Fibroblast of pulmonary artery (primary cell): ENCODE results near the gene MEX3A.
A peak's percentile ranks its signal among the peaks of the same experiment; 100 is the strongest.
"Not testable (repeated sequence)": the region's sequence is repeated elsewhere in the genome, so short reads cannot be mapped to it uniquely, and the experiment has no call there.

Experiments
- DNase-seq: peaks from one replicate; pipeline ENCODE4 v3.0.0-alpha.2; 2010; ENCODE audit warnings: low read depth
- H3K4me3 ChIP-seq: replicated peaks from 2 replicates; pipeline ENCODE4 v1.5.1; 2011; ENCODE audit warnings: low read depth, mild to moderate bottlenecking, control low read depth, low read length, moderate library complexity
- TF ChIP-seq, protein P1 (sequence below): IDR thresholded peaks from 2 replicates; pipeline ENCODE4 v1.5.1; 2011; ENCODE audit warnings: mild to moderate bottlenecking, control low read depth, low read length, inconsistent platforms; ENCODE audit errors: missing control alignments

Gene MEX3A

DNA sequence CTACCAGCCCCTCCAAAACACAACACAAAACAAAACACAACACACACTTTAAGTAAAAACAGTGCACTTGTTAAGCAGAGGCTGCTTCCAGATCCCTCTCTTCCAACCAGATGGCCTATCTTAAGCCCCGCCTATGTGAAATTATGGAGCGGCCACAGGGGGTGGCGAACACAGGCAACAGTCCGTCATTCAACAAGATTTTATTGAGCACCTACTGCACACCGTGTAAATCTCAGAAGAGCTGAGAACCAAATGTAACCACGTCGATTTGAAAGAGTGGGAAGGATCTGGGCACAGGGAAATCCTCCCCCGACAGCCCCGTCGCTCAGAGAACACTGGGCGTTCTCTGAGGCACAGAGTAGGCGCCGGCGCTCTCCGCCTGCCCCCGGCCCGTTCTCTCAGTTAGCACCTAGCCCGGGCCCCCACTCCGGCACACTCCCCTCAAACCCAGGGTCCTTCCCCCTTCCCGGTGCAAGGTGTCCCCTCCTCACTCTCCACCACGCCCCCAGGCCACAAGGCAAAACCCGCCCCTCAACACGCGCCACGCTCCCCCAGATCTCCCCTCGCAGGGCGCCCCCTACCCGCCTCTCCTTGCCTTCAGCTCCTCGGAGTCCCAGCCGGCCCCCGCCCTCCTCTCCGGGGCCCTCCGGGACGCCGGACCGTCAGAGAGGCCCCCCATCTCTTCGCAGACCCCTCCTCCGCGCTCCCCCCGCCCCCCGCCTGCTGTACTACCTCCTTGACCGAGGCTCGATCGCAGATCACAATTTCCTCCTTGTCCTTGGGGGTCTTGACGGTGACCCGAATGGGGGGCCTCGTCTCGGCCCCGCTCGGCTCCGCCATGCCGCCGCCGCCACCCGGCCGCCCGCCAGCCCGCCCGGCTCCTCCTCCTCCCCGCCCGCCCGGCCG is 29.1 kb downstream of the MEX3A start:
- peak; percentile 75 for DNase-seq
- TF ChIP-seq, protein P1, sequence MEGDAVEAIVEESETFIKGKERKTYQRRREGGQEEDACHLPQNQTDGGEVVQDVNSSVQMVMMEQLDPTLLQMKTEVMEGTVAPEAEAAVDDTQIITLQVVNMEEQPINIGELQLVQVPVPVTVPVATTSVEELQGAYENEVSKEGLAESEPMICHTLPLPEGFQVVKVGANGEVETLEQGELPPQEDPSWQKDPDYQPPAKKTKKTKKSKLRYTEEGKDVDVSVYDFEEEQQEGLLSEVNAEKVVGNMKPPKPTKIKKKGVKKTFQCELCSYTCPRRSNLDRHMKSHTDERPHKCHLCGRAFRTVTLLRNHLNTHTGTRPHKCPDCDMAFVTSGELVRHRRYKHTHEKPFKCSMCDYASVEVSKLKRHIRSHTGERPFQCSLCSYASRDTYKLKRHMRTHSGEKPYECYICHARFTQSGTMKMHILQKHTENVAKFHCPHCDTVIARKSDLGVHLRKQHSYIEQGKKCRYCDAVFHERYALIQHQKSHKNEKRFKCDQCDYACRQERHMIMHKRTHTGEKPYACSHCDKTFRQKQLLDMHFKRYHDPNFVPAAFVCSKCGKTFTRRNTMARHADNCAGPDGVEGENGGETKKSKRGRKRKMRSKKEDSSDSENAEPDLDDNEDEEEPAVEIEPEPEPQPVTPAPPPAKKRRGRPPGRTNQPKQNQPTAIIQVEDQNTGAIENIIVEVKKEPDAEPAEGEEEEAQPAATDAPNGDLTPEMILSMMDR = peak; percentile 22

GRCh38 chr1:156051011-156051725 is 31.1 kb downstream of the MEX3A start:
- no peak overlapping the region for H3K4me3 ChIP-seq
- no peak for DNase-seq
- TF ChIP-seq, protein P1 = no peak

More for the DNA sequence above, 29.1 kb downstream of the MEX3A start:
- peak overlapping the region; percentile 81 for H3K4me3 ChIP-seq

DNA sequence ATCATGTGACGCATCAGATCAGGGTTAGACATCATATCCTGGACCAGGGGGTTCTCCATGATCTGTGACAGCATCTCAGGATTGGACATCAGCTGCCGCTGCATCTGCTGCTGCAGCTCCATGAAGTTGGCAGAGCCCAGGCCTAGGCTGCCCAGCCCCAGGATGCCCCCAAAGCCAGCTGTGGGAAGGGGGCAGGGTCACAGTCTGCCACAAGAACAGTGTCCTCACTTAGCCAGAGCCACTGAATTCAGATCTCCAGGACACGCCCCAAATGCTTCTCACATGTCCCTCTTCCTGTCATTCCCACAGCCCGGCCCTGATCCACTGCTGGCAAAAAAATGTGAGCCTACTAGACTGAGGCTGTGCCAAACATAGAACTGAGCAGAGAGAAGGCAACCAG is 31.9 kb downstream of the MEX3A start:
- DNase-seq = no peak
- no peak overlapping the region for H3K4me3 ChIP-seq
- TF ChIP-seq, protein P1 = no peak

GRCh38 chr1:156048663-156049258 is 33.5 kb downstream of the MEX3A start:
- no peak for DNase-seq
- TF ChIP-seq, protein P1 = no peak
- H3K4me3 ChIP-seq = no peak overlapping the region

DNA sequence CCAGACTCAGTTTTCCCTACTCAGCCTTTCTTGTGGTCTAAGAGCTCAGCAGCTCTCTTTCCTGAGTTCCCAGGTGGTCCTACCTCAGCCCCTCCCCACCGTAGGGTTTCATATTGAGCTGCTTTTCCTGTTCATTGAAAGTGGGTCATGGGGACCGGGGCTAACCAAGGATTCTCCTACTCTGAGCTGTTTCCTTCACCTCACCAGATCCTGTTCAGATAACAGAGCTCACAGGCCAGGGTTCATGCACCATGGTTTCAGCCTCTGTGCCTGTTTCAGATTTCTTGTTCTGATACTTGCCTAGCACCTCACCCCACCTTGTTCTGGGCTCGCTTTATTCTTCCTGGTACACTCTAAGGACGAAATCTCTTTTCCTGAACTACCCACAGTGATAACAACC is 37.2 kb downstream of the MEX3A start:
- DNase-seq = no peak
- H3K4me3 ChIP-seq = no peak overlapping the region
- TF ChIP-seq, protein P1 = no peak

GRCh38 chr1:156042828-156043227 is 39.4 kb downstream of the MEX3A start:
- TF ChIP-seq, protein P1 = no peak
- no peak overlapping the region for H3K4me3 ChIP-seq
- DNase-seq = no peak

- not testable (repeated sequence) for H3K4me3 ChIP-seq, DNase-seq
Measured at GRCh38 chr1:156034991-156035390, 47.3 kb downstream of the MEX3A start.
